HG03135 (cell line): ENCODE measurements around the gene ANAPC2.
"Not testable (repeated sequence)": the region's sequence is repeated elsewhere in the genome, so short reads cannot be mapped to it uniquely, and the experiment has no call there.

Experiments used
- ATAC-seq: cut with Tn5 transposase; IDR thresholded peaks from one replicate; pipeline ENCODE4 v1.9.1; 2021; ENCODE audit warnings: mild to moderate bottlenecking, moderate library complexity; ENCODE audit not compliant: unreplicated experiment

ANAPC2 gene

GRCh38 chr9:137148242-137148641, 40.1 kb downstream of the ANAPC2 start:
- ATAC-seq = no peak

GRCh38 chr9:137147793-137148160, 40.6 kb downstream of the ANAPC2 start:
- no peak for ATAC-seq

DNA sequence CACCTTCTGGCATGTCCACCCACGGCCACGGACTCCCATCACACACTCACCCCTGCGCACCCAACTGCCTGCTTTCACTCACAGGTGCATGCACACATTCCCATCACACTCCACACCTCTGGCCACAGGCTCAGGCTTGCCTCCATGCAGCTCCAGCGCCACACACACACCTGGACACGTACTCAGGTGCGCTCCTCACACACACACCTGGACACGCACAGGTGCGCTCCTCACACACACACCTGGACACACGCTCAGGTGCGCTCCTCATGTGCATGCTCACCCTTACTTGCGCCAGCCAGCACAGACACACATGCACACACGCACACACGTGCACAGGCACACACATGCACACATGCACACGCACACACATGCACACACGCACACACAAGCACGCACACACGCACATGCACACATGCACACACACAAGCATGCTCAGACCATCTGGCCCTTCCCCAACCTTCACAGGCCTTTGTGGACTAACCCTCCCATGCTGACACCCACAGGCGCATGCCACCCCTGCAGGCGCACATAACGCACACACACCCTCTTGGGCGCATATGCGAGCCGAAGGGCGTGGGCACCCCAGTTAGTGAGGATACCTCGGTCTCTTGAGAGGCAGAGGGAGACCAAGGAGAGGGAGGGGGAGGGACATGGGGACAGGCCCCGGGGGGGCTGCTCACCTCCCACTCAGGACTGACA, 41.1 kb downstream of the ANAPC2 start:
- ATAC-seq = no peak

- ATAC-seq = no peak
Measured at GRCh38 chr9:137146527-137146918, 41.8 kb downstream of the ANAPC2 start.

DNA sequence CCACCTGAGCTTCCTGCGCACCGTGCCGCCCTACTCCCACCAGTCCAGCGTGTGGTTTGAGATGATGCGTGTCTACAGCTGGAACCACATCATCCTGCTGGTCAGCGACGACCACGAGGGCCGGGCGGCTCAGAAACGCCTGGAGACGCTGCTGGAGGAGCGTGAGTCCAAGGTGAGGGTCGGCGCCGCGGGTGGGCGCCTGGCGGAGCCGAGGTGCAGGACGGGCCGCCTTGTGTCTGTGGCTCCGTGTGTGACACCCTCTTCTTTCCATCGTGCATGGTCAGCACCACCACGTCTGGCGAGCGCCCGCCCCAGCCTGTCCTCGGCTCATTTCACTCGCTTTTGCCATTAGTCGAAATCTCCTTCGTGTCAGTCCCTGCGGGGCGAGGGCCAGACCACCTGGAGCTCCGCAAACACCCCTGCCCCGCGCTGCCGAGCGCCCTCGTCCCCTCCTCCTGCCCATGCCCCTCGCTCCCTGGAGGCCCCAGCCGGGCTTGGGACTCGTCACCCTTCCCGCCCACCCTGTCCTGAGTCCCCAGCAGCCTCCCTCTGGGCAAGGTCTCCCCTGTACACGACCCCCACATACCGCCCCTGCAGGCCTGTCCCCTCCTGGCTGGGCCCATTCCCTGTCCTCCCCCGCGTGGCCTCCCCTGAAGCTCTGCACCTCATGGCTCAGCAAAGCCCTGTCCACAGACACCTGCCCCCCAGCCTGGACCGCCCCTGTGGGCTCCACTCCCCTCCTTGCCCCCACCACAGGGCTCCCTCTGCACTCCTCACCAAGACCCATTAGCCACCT, 42.4 kb downstream of the ANAPC2 start:
- no peak for ATAC-seq

- ATAC-seq = no peak
Measured at GRCh38 chr9:137143459-137143858, 44.9 kb downstream of the ANAPC2 start.

GRCh38 chr9:137141976-137142936, 46.1 kb downstream of the ANAPC2 start:
- no peak for ATAC-seq

DNA sequence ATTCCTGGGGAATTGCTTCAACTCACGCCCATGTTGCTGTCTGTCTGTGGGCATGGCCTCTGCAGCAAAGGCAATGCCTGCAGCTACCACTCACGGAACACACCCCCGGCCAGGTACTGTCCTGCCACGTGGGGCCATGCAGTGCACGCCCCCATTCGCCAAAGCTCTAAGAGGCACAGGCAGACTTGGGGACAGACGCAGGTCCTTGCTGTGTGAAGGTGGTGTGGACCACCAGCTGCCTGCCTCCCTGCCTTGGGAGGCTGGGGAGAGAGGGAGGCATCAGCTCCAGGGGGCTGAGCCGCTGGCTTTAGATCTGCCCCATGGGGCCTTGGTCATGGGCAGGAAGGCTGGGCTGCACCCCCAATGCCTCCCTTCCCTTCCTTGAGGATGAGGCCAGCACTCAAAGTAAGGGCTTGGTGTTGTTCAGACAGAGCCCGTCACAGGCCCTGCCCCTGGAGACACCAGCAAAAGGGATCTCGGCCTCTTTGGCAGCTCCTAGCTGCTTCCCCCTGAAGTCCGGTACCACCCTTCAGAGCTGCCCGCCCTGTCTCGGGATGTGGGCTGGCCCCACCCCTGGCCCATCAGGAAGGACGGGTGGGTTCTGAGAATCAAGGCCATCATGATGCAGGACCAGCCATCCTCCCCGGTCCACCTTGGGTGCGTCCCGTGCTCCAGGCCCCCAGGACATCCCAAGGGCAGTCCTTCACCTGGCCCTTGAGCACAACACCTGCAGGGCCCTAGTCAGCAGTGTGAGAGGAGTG, 47.1 kb downstream of the ANAPC2 start:
- ATAC-seq = no peak

GRCh38 chr9:137140151-137141012, 48.0 kb downstream of the ANAPC2 start:
- no peak for ATAC-seq

DNA sequence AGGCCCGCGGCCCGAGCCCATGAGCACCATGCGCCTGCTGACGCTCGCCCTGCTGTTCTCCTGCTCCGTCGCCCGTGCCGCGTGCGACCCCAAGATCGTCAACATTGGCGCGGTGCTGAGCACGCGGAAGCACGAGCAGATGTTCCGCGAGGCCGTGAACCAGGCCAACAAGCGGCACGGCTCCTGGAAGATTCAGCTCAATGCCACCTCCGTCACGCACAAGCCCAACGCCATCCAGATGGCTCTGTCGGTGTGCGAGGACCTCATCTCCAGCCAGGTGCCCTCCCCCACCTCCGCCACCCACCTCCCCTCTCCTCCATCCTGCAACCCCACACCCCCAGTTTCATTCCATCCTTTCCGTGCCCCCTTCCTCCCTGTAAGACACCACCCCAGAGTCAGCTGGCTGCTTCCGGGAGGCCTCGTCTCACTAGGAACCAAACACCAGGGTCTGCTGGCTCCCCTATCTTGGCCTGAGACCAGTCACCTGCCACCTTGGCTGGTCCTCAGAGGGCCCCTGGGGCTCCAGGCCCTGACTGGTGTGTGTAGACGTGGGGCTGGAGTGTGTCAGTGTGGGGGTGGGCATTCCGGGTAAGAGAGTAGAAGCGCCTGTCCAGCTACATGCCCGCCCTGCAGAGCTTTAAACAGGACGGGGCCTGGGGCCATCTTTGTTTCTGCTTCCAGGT, 48.8 kb downstream of the ANAPC2 start:
- ATAC-seq = no peak

DNA sequence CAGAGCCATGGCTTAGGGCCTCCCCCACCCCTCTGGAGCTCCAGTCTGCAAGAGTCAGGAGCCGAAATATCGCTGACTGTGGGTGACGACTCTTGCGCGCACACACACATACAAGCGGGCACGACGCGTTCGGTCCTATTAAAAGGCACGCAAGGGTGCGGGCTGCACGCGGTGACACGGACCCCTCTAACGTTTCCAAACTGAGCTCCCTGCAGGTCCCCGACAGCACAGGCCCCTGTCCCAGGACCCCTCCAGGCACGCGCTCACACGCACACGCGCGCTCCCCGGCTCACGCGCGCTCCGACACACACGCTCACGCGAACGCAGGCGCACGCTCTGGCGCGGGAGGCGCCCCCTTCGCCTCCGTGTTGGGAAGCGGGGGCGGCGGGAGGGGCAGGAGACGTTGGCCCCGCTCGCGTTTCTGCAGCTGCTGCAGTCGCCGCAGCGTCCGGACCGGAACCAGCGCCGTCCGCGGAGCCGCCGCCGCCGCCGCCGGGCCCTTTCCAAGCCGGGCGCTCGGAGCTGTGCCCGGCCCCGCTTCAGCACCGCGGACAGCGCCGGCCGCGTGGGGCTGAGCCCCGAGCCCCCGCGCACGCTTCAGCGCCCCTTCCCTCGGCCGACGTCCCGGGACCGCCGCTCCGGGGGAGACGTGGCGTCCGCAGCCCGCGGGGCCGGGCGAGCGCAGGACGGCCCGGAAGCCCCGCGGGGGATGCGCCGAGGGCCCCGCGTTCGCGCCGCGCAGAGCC, 49.5 kb downstream of the ANAPC2 start, which contains the start of gene GRIN1:
Gene GRIN1 (plus strand): TSS at position 433 of the 746 bp plus-strand sequence. CDS start 333 bp downstream, outside the sequence.
- ATAC-seq = no peak

GRCh38 chr9:137138058-137138721, 50.2 kb downstream of the ANAPC2 start:
- ATAC-seq = no peak

DNA sequence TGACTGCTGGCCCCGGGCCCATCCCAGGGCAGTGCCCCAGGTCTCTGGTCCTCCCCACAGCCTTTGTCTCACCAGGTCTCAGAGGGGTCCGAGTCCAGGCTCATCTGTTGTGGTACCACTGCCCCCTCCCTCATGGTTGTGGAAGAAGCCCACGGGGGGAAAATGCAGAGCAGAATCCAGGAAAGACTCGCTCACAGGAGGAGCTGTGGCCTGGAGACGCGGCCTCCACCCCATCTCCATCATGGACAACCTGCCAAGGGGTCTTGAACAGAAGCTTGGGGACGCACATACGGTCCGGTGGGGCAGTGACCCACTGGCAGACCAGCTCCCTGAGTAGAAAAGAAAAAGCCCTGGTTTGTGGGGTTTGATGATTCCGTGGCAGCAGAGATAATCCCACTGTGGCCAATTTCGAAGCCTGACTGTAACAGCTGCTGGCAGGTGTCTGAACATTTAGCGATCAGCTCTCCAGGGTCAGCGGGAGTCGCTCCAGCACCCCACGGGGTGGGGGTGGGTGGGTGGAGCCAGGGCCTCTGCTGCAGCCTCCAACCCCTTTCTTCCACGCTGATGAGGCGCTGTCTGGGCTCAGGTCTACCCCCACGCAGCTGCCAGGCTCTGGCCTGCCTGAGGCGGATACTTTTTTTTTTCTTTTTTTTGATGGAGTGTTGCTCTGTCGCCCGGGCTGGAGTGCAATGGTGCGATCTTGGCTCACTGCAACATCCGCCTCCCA, 51.3 kb downstream of the ANAPC2 start:
- ATAC-seq = no peak

DNA sequence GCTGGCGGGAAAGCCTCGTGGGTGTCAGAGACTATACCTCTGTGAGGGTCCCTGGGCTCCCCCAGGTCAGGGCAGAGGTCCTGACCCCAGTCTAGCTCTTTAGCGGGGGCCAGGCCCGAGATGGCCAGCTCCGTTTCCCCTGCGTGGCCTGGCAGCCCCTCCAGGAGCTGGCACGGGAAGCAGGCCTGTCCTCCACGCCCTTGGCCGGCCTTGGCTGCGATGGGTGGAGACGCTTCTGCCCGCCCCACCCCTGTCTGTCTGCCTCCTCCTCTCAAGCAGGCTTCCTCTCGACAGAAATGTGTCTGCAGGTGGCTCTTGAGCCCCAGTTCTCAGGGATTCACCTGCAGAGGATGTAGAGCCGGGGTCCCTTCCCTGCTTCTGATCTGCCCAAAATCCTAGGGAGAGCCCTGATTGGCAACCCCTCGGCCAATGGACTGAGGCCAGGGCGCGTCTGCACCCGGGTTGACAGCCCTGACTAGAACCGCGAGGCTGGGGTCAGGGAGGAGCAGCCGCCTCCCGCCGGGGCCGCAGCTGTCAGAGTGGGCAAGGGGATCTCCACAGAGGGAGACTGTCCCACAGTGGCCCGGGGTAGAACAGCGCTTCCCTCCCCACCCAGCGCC, 52.0 kb downstream of the ANAPC2 start:
- ATAC-seq = no peak

DNA sequence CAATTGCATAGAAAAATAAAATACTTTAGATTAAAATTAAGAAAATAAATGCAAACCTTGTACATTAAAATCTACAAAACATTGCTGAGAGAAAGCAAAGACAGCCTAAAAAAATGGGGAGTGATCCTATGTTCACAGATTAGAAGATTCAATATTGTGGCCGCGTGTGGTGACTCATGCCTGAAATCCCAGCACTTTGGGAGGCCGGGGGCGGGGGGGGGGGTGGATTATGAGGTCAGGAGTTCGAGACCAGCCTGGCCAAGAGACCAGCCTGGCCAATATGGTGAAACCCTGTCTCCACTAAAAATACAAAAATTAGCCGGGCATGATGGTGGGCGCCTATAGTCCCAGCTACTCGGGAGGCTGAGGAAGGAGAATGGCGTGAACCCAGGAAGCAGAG, 53.2 kb downstream of the ANAPC2 start:
- not testable (repeated sequence) for ATAC-seq

DNA sequence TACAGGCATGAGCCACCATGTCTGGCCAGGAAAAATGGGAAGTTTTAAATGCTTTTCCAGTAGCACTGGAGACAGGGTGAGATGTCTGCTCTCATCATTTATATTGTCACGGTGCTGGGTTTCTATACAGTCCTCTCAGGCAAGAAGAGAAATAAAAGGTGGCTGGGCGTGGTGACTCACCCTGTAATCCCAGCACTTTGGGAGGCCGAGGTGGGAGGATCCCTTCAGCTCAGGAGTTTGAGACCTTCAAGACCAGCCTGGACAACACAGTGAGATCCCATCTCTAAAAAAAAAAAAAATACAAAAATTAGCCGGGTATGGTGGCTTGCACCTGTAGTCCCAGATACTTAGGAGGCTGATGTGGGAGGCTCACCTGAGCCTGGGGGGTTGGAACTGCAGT, 54.2 kb downstream of the ANAPC2 start:
- ATAC-seq = no peak
